Endothelial cell of umbilical vein (primary cell): ENCODE measurements around the gene ADTRP. TPM values are rescaled to one million over a fixed set of nuclear protein-coding genes. Genes with fewer than 3 reads are reported as not detected.

Experiments used
- BruUV-seq: library from RNA; stranded (reverse); fragments of 400-500 nt; replicated peaks from 2 replicates; lab custom pipeline; 2021; lab: Mats Ljungman, UMichigan
- CTCF ChIA-PET: fragments of 300-600, 350-600 bp; sonication (Branson Sonifier 250); formaldehyde crosslinking; loops from one replicate; lab custom pipeline; 2021; ENCODE audit warnings: antibody characterized with exemption, inconsistent platforms; lab: Charles Lee
- POLR2A ChIA-PET: fragments of 300-600, 350-600 bp; sonication (Branson Sonifier 250); formaldehyde crosslinking; loops from one replicate; lab custom pipeline; 2021; ENCODE audit warnings: antibody characterized with exemption, inconsistent platforms; lab: Charles Lee
- DNase-seq: peaks from one replicate; pipeline ENCODE4 v3.0.0-alpha.2; 2011; ENCODE audit warnings: low read depth, low spot score
- FAIRE-seq: peaks from 2 replicates; lab custom pipeline; 2011; peaks lifted over from hg19 to GRCh38; lab: Jason Lieb, UNC
- H2AFZ ChIP-seq: 2 replicates; pipeline ENCODE4 v1.6.0; 2012; ENCODE audit warnings: low read depth, low read length, control low read depth, inconsistent platforms
- H3K27ac ChIP-seq: 2 replicates; pipeline ENCODE4 v1.5.1; 2011; ENCODE audit warnings: low read depth, mild to moderate bottlenecking, control low read depth, low read length, moderate library complexity; ENCODE audit not compliant: insufficient read depth
- H3K27me3 ChIP-seq, 2 experiments: 2 replicates each; pipeline versions ENCODE4 v1.6.0 to v1.6.1; 2011; ENCODE audit warnings: low read length in 2 of 2, mixed read lengths in 1 of 2; ENCODE audit not compliant: control insufficient read depth in 2 of 2, insufficient read depth in 2 of 2
- H3K36me3 ChIP-seq, 2 experiments: 2 replicates in 1 of 2; 3 replicates in 1 of 2; pipeline ENCODE4 v1.5.1; 2011; ENCODE audit warnings: low read length in 2 of 2, mild to moderate bottlenecking in 1 of 2, moderate library complexity in 1 of 2; ENCODE audit not compliant: control insufficient read depth in 2 of 2, insufficient read depth in 2 of 2; ENCODE audit errors: extremely low read depth in 1 of 2
- H3K4me1 ChIP-seq: 3 replicates; pipeline ENCODE4 v1.5.1; 2011; ENCODE audit warnings: mild to moderate bottlenecking, low read length; ENCODE audit not compliant: control insufficient read depth, insufficient read depth; ENCODE audit errors: extremely low read depth
- H3K4me2 ChIP-seq: 2 replicates; pipeline ENCODE4 v1.6.1; 2011; ENCODE audit warnings: low read length, control low read depth, mixed read lengths; ENCODE audit not compliant: insufficient read depth
- H3K4me3 ChIP-seq, 3 experiments: fragments of 200-600 bp in 1 of 3; sonication (generic), shearing (Covaris generic) in 1 of 3; replicated peaks in 1 of 3; 2 replicates each; pipeline ENCODE4 v1.5.1; 2011 to 2016; ENCODE audit warnings: control low read depth in 3 of 3, low read length in 3 of 3, mild to moderate bottlenecking in 2 of 3, inconsistent platforms in 1 of 3, low read depth in 1 of 3, moderate library complexity in 1 of 3; ENCODE audit not compliant: insufficient read depth in 1 of 3
- H3K79me2 ChIP-seq: 2 replicates; pipeline ENCODE4 v1.6.0; 2012; ENCODE audit warnings: low read length, inconsistent platforms; ENCODE audit not compliant: control insufficient read depth, insufficient read depth
- H3K9ac ChIP-seq: replicated peaks from 2 replicates; pipeline ENCODE3; 2011; ENCODE audit warnings: low read length, control low read depth; ENCODE audit not compliant: insufficient read depth; ENCODE audit errors: extremely low read depth
- H3K9me1 ChIP-seq: replicated peaks from 3 replicates; pipeline ENCODE4 v1.6.0; 2011; ENCODE audit warnings: mild to moderate bottlenecking, low read length; ENCODE audit not compliant: control insufficient read depth, insufficient read depth; ENCODE audit errors: extremely low read depth
- H3K9me3 ChIP-seq: replicated peaks from 2 replicates; pipeline ENCODE4 v1.5.1; 2012; ENCODE audit warnings: low read length, inconsistent platforms; ENCODE audit not compliant: control insufficient read depth, insufficient read depth
- H4K20me1 ChIP-seq: replicated peaks from 2 replicates; pipeline ENCODE3; 2011; ENCODE audit warnings: mild to moderate bottlenecking, low read length; ENCODE audit not compliant: control insufficient read depth, insufficient read depth; ENCODE audit errors: extremely low read depth
- CTCF ChIP-seq, 2 donors: IDR thresholded peaks; 1 replicate in 1 of 2; 2 replicates in 1 of 2; pipeline ENCODE4 v1.5.1; 2011; ENCODE audit warnings: low read length in 2 of 2, mild to moderate bottlenecking in 2 of 2, moderate library complexity in 2 of 2, control low read depth in 1 of 2, inconsistent platforms in 1 of 2, low read depth in 1 of 2; ENCODE audit not compliant: insufficient read depth in 1 of 2; ENCODE audit errors: extremely low read depth in 1 of 2
- EZH2 ChIP-seq: IDR thresholded peaks from 2 replicates; pipeline ENCODE4 v1.6.1; 2012; ENCODE audit warnings: borderline replicate concordance, low read depth, mild to moderate bottlenecking, moderate library complexity, low read length, inconsistent platforms; ENCODE audit not compliant: severe bottlenecking
- FOS ChIP-seq: IDR thresholded peaks from 2 replicates; pipeline ENCODE4 v1.6.1; 2011; ENCODE audit warnings: mild to moderate bottlenecking, low read length, moderate library complexity, borderline replicate concordance; ENCODE audit not compliant: insufficient read depth
- GATA2 ChIP-seq: IDR thresholded peaks from 2 replicates; pipeline ENCODE4 v1.7.0; 2011; ENCODE audit warnings: low read depth, mild to moderate bottlenecking, moderate library complexity, mixed read lengths, low read length; ENCODE audit not compliant: insufficient read length, insufficient read depth
- JUN ChIP-seq: IDR thresholded peaks from 2 replicates; pipeline ENCODE4 v1.6.1; 2011; ENCODE audit warnings: borderline replicate concordance, low read depth; ENCODE audit not compliant: insufficient read length, insufficient read depth
- MAX ChIP-seq: IDR thresholded peaks from 2 replicates; pipeline ENCODE4 v1.6.1; 2011; ENCODE audit not compliant: insufficient read depth, insufficient read length
- MYC ChIP-seq: IDR thresholded peaks from one replicate; pipeline ENCODE4 v1.6.1; 2011; ENCODE audit warnings: mild to moderate bottlenecking, low read depth, low read length
- POLR2A ChIP-seq: IDR thresholded peaks from 2 replicates; pipeline ENCODE4 v1.6.1; 2012; ENCODE audit warnings: low read depth, mild to moderate bottlenecking, control low read depth, low read length
- POLR2AphosphoS5 ChIP-seq: IDR thresholded peaks from 2 replicates; pipeline ENCODE4 v1.6.1; 2012; ENCODE audit warnings: low read depth, mild to moderate bottlenecking, control low read depth, low read length, moderate library complexity; ENCODE audit not compliant: insufficient read depth
- dilution Hi-C: fragments of 300-500 bp; cut with MboI; formaldehyde crosslinking; loops from one replicate; pipeline ENCODE4 v1.15.0; 2019; ENCODE audit warnings: low sequenced_read_pairs; ENCODE audit not compliant: extremely low pct_ligation_motif_present
- intact Hi-C: fragments of 100-400 bp; cut with micrococcal nuclease; formaldehyde crosslinking; loops from one replicate; pipeline ENCODE4 v1.10.0; 2022
- polyA plus RNA-seq, 4 experiments: library from polyadenylated mRNA; depleted of rRNA in 3 of 4; stranded (reverse) in 3 of 4; unstranded in 1 of 4; fragments of >200 nt; gene quantifications; 2 replicates each; pipeline versions ENCODE4 v1.2.1 to v1.2.3, GENCODE V29; 2011 to 2012; ENCODE audit warnings: missing spikeins in 1 of 4
- total RNA-seq: library from RNA; stranded (reverse); gene quantifications from 2 replicates; pipeline ENCODE4 v1.2.3, GENCODE V29; 2021

Gene ADTRP
- total and polyA plus RNA-seq, 2 donors (not counting 3 experiments of a cell fraction or from before 2014, with no cell fraction given), result 3.3 to 4.4 TPM

- Histone ChIP-seq H3K9me3 (no peaks in the 10 kb centered on the region), H3K36me3 (no peaks in the 10 kb centered on the region), H3K79me2 (peaks cover 40% of the 10 kb centered on the region), H3K4me1 (no peaks in the 10 kb centered on the region), H3K4me2 (no peak overlapping the region), H3K9ac (no peak overlapping the region), H2AFZ (no peak overlapping the region), H4K20me1 (no peaks in the 10 kb centered on the region), H3K9me1 (no peaks in the 10 kb centered on the region), H3K27me3 (no peaks in the 10 kb centered on the region), H3K4me3 (no peak overlapping the region), H3K27ac (no peak overlapping the region)
- intact Hi-C loops (no loop called here), dilution Hi-C loops (no loop called here)
- no TSS peak for BruUV-seq
- TF ChIP-seq FOS, result no peak
- no peak for TF ChIP-seq EZH2
- no peak for TF ChIP-seq POLR2A
- FAIRE-seq, result no peak
- no peak for DNase-seq
- CTCF ChIA-PET, result no interaction called here
- POLR2A ChIA-PET, result interaction anchor here (0.5 kb wide), 1 partner anchor 43 kb away, joined by 4 read pairs; no protein-coding TSS in a partner anchor
Observed at GRCh38 chr6:11727998-11728961, 50.3 kb downstream of the ADTRP start.

GRCh38 chr6:11727346-11727997, 51.1 kb downstream of the ADTRP start:
- H3K4me3 ChIP-seq, result no peak overlapping the region
- DNase-seq (no peak), FAIRE-seq (no peak)
- H4K20me1 ChIP-seq, result no peaks in the 10 kb centered on the region
- no peaks in the 10 kb centered on the region for H3K9me1 ChIP-seq
- no peak overlapping the region for H3K27ac ChIP-seq
- dilution Hi-C loops, result no loop called here
- intact Hi-C loops, result no loop called here
- H3K79me2 ChIP-seq, result peaks cover 32% of the 10 kb centered on the region
- no peaks in the 10 kb centered on the region for H3K36me3 ChIP-seq
- no peak overlapping the region for H3K4me2 ChIP-seq
- CTCF ChIA-PET, result no interaction called here
- H3K27me3 ChIP-seq, result no peaks in the 10 kb centered on the region
- POLR2A ChIA-PET, result no interaction called here
- H2AFZ ChIP-seq, result no peak overlapping the region
- no peak overlapping the region for H3K9ac ChIP-seq
- no peaks in the 10 kb centered on the region for H3K4me1 ChIP-seq
- H3K9me3 ChIP-seq, result no peaks in the 10 kb centered on the region
- no TSS peak for BruUV-seq
- TF ChIP-seq GATA2 (no peak), MAX (no peak), POLR2AphosphoS5 (no peak), CTCF (IDR thresholded peaks at IDR 0.05; ENCODE audit: extremely low read depth in 1 of 2, insufficient read depth in 1 of 2, low read depth in 1 of 2, low read length in 2 of 2) (no peak), EZH2 (no peak), MYC (no peak), FOS (no peak), POLR2A (no peak), JUN (no peak)
